GM12878 (cell line): Measurements from ENCODE around the gene PSMD13. TPM values are rescaled to one million over a fixed set of nuclear protein-coding genes. Genes with fewer than 3 reads are reported as not detected.

Source experiments
- ATAC-seq: fragments of 200-7000 bp; cut with Tn5 transposase; 3 replicates; pipeline ENCODE4 v1.9.1; 2020; ENCODE audit warnings: mild to moderate bottlenecking, moderate library complexity
- BruUV-seq: library from RNA; stranded (reverse); fragments of 400-500 nt; replicated peaks from 2 replicates; lab custom pipeline; 2021; lab: Mats Ljungman, UMichigan
- CTCF ChIA-PET: fragments of 300-600 bp; sonication (Branson Sonifier 250); formaldehyde crosslinking; extraction: SDS; loops from one replicate; lab custom pipeline; 2021; ENCODE audit warnings: inconsistent platforms; lab: Yijun Ruan, JAX
- POLR2A ChIA-PET: fragments of 350-600 bp; formaldehyde crosslinking; extraction: SDS; loops from one replicate; lab custom pipeline; 2021; ENCODE audit warnings: inconsistent platforms; lab: Charles Lee
- RAD21 ChIA-PET: fragments of 300-600 bp; sonication (Branson Sonifier 250); formaldehyde crosslinking; loops from one replicate; lab custom pipeline; 2023; ENCODE audit warnings: antibody characterized with exemption; ENCODE audit not compliant: unreplicated experiment; lab: Charles Lee
- SMC1A ChIA-PET: fragments of 300-600 bp; sonication (Branson Sonifier 250); formaldehyde crosslinking; loops from one replicate; lab custom pipeline; 2023; ENCODE audit not compliant: unreplicated experiment, uncharacterized antibody; lab: Charles Lee
- DNase-seq: peaks from one replicate; pipeline ENCODE4 v3.0.0-alpha.2; 2011; ENCODE audit warnings: low read depth, low spot score
- FAIRE-seq: peaks from 3 replicates; lab custom pipeline; 2011; peaks lifted over from hg19 to GRCh38; lab: Jason Lieb, UNC
- H2AFZ ChIP-seq: 2 replicates; pipeline ENCODE4 v1.6.0; 2011; ENCODE audit warnings: low read depth, low read length, control low read depth; ENCODE audit not compliant: control insufficient read depth
- H3K27ac ChIP-seq: 2 replicates; pipeline ENCODE4 v1.5.1; 2011; ENCODE audit warnings: control low read depth; ENCODE audit not compliant: control insufficient read depth, insufficient read depth
- H3K27me3 ChIP-seq, 2 experiments: replicated peaks in 1 of 2; 2 replicates each; pipeline versions ENCODE4 v1.6.0 to v1.6.1; 2011; ENCODE audit warnings: low read length in 1 of 2; ENCODE audit not compliant: control insufficient read depth in 2 of 2, insufficient read depth in 2 of 2
- H3K36me3 ChIP-seq, 2 experiments: 2 replicates each; pipeline ENCODE4 v1.5.1; 2011; ENCODE audit warnings: low read length in 1 of 2; ENCODE audit not compliant: control insufficient read depth in 2 of 2, insufficient read depth in 2 of 2
- H3K4me1 ChIP-seq: 2 replicates; pipeline ENCODE4 v1.6.1; 2011; ENCODE audit warnings: mild to moderate bottlenecking, low read length, moderate library complexity, mixed read lengths; ENCODE audit not compliant: control insufficient read depth, insufficient read depth
- H3K4me2 ChIP-seq: 2 replicates; pipeline ENCODE4 v1.6.0; 2011; ENCODE audit warnings: control low read depth; ENCODE audit not compliant: control insufficient read depth, insufficient read depth
- H3K4me3 ChIP-seq: fragments of 200-600 bp; sonication (generic); 2 replicates; pipeline ENCODE4 v1.5.1; 2016
- H3K79me2 ChIP-seq: 2 replicates; pipeline ENCODE4 v1.6.0; 2011; ENCODE audit warnings: low read length; ENCODE audit not compliant: control insufficient read depth, insufficient read depth
- H3K9ac ChIP-seq: 2 replicates; pipeline ENCODE4 v1.8.0; 2011; ENCODE audit warnings: low read length, control low read depth, mixed read lengths; ENCODE audit not compliant: control insufficient read depth, insufficient read depth
- H3K9me3 ChIP-seq: replicated peaks from 3 replicates; pipeline ENCODE4 v1.5.1; 2011; ENCODE audit warnings: mild to moderate bottlenecking, low read length; ENCODE audit not compliant: control insufficient read depth, insufficient read depth
- H4K20me1 ChIP-seq: 2 replicates; pipeline ENCODE4 v1.6.0; 2011; ENCODE audit not compliant: control insufficient read depth, insufficient read depth
- CBFB ChIP-seq: IDR thresholded peaks from 2 replicates; pipeline ENCODE4 v1.6.1; 2016; ENCODE audit warnings: antibody characterized with exemption, low read depth
- EGR1 ChIP-seq, 2 experiments: IDR thresholded peaks; 1 replicate in 1 of 2; 2 replicates in 1 of 2; pipeline ENCODE4 v1.6.1; 2011 to 2012; ENCODE audit warnings: low read depth in 2 of 2, low read length in 2 of 2, borderline replicate concordance in 1 of 2, mild to moderate bottlenecking in 1 of 2, moderate library complexity in 1 of 2
- NFYA ChIP-seq: IDR thresholded peaks from 2 replicates; pipeline ENCODE4 v1.6.1; 2011; ENCODE audit warnings: low read depth, mild to moderate bottlenecking, low read length, improper control_type of control experiment, borderline replicate concordance
- PAX8 ChIP-seq: fragments of 450-650 bp; IDR thresholded peaks from 2 replicates; pipeline ENCODE4 v1.6.1; 2017; ENCODE audit warnings: mild to moderate bottlenecking, moderate library complexity
- RAD21 ChIP-seq: IDR thresholded peaks from 2 replicates; pipeline ENCODE4 v1.6.1; 2011; ENCODE audit warnings: mild to moderate bottlenecking, low read depth, low read length, moderate library complexity; ENCODE audit not compliant: insufficient read depth
- TAF1 ChIP-seq: IDR thresholded peaks from 2 replicates; pipeline ENCODE4 v1.6.1; 2011; ENCODE audit warnings: mild to moderate bottlenecking, low read depth, low read length, borderline replicate concordance
- WGBS: methylation state at CpG from one replicate; pipeline ENCODE4 v1.1.6; 2016; ENCODE audit warnings: low lambda C conversion rate; ENCODE audit not compliant: insufficient replicate concordance, insufficient coverage; ENCODE audit errors: missing lambda C conversion rate; 5-methylcytosine and 5-hydroxymethylcytosine counted together
- in situ Hi-C: fragments of 300-500 bp; cut with MboI; formaldehyde crosslinking; loops from 9 replicates; pipeline ENCODE4 v1.14.3; 2018; ENCODE audit warnings: mixed read lengths
- intact Hi-C: fragments of 100-400 bp; cut with micrococcal nuclease; formaldehyde crosslinking; loops from one replicate; pipeline ENCODE4 v1.14.2; 2022; ENCODE audit not compliant: unreplicated experiment
- polyA plus RNA-seq, 11 experiments: library from polyadenylated mRNA; depleted of rRNA in 4 of 11; unstranded in 6 of 11; stranded (reverse) in 5 of 11; fragments of >200 nt; fragmentation: Nextera tagmentation in 4 of 11; fragmentation: Illumina TruSeq in 1 of 11; extraction: Ambion mirVana in 4 of 11; extraction: Trizol in 1 of 11; gene quantifications; 1 replicate in 1 of 11; 2 replicates in 10 of 11; pipeline versions ENCODE4 v1.2.1 to v1.2.3, GENCODE V29; 2011 to 2016; ENCODE audit warnings: inconsistent platforms in 2 of 11, missing spikeins in 2 of 11, low read depth in 1 of 11
- total RNA-seq, 4 experiments: library from RNA; depleted of rRNA in 3 of 4; stranded (reverse); fragments of >200 nt in 3 of 4; fragmentation: Illumina TruSeq in 1 of 4; extraction: Trizol in 1 of 4; gene quantifications; 2 replicates each; pipeline versions ENCODE4 v1.2.1 to v1.2.3, GENCODE V29; 2013 to 2021
- TF ChIP-seq, protein P1 (sequence below): fragments of 450-650 bp; IDR thresholded peaks from 2 replicates; pipeline ENCODE4 v1.6.1; 2017; ENCODE audit warnings: antibody characterized with exemption, mild to moderate bottlenecking, moderate library complexity
- TF ChIP-seq, protein P2 (sequence below): fragments of 450-650 bp; IDR thresholded peaks from 2 replicates; pipeline ENCODE4 v1.6.1; 2017; ENCODE audit warnings: mild to moderate bottlenecking, low read depth, inconsistent platforms; ENCODE audit not compliant: poor library complexity, severe bottlenecking

The PSMD13 gene
- total and polyA plus RNA-seq, 10 of the 15 experiments (the other 5 are each of a cell fraction or from before 2014, with no cell fraction given), result 141 to 303 (median 177) TPM

DNA sequence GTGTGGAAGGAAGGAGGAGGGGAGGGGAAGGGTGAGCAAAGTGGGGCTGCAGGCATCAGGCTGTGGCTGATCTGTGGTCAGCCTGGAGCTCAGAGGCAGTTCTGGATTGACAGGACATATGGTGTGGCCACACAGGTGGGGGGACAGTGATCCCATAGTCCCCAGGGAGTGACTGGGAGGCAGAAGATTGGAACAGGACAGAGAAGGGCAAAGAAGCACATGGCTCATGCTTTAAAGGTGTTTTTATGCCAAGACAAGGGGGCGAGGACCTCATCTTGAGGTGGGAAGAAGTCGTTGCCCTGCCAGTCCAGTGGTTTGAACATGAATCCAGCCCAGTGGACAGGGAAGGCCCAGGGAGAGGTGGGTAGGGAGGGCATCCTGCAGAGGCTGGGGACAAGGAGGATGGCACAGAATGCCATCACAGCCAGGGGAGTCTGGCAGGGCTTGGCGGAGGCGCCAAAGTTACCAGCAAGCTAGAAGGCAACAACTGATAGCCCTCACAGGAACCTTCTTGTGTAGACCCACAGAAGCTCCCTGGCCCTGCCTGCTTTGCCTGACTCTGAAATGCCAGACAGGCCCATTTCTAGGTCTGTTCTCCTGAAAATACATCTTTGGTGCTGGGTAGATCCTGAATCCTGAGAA lies 32.7 kb upstream of the PSMD13 start:
- H4K20me1 ChIP-seq, result peaks cover 11% of the 10 kb centered on the region
- ChIA-PET RAD21 (no interaction called here), POLR2A (interaction anchor here (0.6 to 2.2 kb wide), 3 partner anchors 12 to 34 kb away, joined by 3 to 6 read pairs (median 5); no protein-coding TSS in a partner anchor), SMC1A (no interaction called here), CTCF (interaction anchor here (1.3 kb wide), 1 partner anchor 53 kb away, joined by 3 read pairs; no protein-coding TSS in a partner anchor)
- BruUV-seq, result no TSS peak
- no peak for DNase-seq
- no peak for FAIRE-seq
- peaks cover 4 to 21% of the 10 kb centered on the region in 2 experiments for H3K36me3 ChIP-seq
- no peaks in the 10 kb centered on the region for H3K9me3 ChIP-seq
- in situ Hi-C loops, result loop anchor here (10.0 kb wide), 1 partner anchor 161 kb away; the partner anchor contains the start of gene B4GALNT4
- no peaks in the 10 kb centered on the region for H3K27me3 ChIP-seq
- intact Hi-C loops, result loop anchor here (10.0 kb wide), 1 partner anchor 241 kb away; the partner anchor contains the start of gene ANO9
- no peak overlapping the region for H3K4me3 ChIP-seq
- 75% methylated on average over 2 of the region's 4 CpGs for WGBS
- H3K4me1 ChIP-seq, result peaks cover 12% of the 10 kb centered on the region
- H3K9ac ChIP-seq, result no peak overlapping the region
- no peak for ATAC-seq
- TF ChIP-seq NFYA (no peak), EGR1 (IDR thresholded peaks at IDR 0.05; ENCODE audit: borderline replicate concordance in 1 of 2, low read depth in 2 of 2, low read length in 2 of 2) (no peak), PAX8 (no peak), CBFB (no peak), RAD21 (no peak), TAF1 (no peak)
- TF ChIP-seq, protein P1, sequence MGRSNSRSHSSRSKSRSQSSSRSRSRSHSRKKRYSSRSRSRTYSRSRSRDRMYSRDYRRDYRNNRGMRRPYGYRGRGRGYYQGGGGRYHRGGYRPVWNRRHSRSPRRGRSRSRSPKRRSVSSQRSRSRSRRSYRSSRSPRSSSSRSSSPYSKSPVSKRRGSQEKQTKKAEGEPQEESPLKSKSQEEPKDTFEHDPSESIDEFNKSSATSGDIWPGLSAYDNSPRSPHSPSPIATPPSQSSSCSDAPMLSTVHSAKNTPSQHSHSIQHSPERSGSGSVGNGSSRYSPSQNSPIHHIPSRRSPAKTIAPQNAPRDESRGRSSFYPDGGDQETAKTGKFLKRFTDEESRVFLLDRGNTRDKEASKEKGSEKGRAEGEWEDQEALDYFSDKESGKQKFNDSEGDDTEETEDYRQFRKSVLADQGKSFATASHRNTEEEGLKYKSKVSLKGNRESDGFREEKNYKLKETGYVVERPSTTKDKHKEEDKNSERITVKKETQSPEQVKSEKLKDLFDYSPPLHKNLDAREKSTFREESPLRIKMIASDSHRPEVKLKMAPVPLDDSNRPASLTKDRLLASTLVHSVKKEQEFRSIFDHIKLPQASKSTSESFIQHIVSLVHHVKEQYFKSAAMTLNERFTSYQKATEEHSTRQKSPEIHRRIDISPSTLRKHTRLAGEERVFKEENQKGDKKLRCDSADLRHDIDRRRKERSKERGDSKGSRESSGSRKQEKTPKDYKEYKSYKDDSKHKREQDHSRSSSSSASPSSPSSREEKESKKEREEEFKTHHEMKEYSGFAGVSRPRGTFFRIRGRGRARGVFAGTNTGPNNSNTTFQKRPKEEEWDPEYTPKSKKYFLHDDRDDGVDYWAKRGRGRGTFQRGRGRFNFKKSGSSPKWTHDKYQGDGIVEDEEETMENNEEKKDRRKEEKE, result no peak
- TF ChIP-seq, protein P2, sequence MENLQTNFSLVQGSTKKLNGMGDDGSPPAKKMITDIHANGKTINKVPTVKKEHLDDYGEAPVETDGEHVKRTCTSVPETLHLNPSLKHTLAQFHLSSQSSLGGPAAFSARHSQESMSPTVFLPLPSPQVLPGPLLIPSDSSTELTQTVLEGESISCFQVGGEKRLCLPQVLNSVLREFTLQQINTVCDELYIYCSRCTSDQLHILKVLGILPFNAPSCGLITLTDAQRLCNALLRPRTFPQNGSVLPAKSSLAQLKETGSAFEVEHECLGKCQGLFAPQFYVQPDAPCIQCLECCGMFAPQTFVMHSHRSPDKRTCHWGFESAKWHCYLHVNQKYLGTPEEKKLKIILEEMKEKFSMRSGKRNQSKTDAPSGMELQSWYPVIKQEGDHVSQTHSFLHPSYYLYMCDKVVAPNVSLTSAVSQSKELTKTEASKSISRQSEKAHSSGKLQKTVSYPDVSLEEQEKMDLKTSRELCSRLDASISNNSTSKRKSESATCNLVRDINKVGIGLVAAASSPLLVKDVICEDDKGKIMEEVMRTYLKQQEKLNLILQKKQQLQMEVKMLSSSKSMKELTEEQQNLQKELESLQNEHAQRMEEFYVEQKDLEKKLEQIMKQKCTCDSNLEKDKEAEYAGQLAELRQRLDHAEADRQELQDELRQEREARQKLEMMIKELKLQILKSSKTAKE, result no peak
- TF ChIP-seq, all 136 proteins: peak for 0
- Histone ChIP-seq H3K27ac (no peak overlapping the region), H2AFZ (no peak overlapping the region), H3K4me2 (no peak overlapping the region), H3K79me2 (peaks cover 38% of the 10 kb centered on the region)
